Uterus (tissue), 2 donors: ENCODE data around the gene CRACR2A.

ENCODE experiments used
- CTCF ChIP-seq, 4 experiments: fragments of 200-600 bp in 2 of 4; fragments of 450-650 bp in 2 of 4; sonication (generic) in 2 of 4; IDR thresholded peaks; one replicate each; pipeline ENCODE4 v1.5.1; 2016 to 2019; ENCODE audit warnings: antibody characterized with exemption in 4 of 4, mild to moderate bottlenecking in 2 of 4, moderate library complexity in 1 of 4
- POLR2A ChIP-seq, 2 donors: fragments of 450-650 bp; IDR thresholded peaks; one replicate each; pipeline ENCODE4 v1.6.1; 2016; ENCODE audit warnings: antibody characterized with exemption in 2 of 2, mild to moderate bottlenecking in 1 of 2, moderate library complexity in 1 of 2

GRCh38 chr12:3750616-3751015 lies 2.3 kb downstream of the CRACR2A start:
- no peak for TF ChIP-seq CTCF (IDR thresholded peaks at IDR 0.05)
- no peak for TF ChIP-seq POLR2A (IDR thresholded peaks at IDR 0.05)
